ENCODE measurements around the gene IL4I1.
"Not testable (repeated sequence)": the region's sequence is repeated elsewhere in the genome, so short reads cannot be mapped to it uniquely, and the experiment has no call there.

IL4I1 gene
- 1.1 to 2.4 (median 1.6) reads per million in 4 experiments for total RNA-seq

DNA sequence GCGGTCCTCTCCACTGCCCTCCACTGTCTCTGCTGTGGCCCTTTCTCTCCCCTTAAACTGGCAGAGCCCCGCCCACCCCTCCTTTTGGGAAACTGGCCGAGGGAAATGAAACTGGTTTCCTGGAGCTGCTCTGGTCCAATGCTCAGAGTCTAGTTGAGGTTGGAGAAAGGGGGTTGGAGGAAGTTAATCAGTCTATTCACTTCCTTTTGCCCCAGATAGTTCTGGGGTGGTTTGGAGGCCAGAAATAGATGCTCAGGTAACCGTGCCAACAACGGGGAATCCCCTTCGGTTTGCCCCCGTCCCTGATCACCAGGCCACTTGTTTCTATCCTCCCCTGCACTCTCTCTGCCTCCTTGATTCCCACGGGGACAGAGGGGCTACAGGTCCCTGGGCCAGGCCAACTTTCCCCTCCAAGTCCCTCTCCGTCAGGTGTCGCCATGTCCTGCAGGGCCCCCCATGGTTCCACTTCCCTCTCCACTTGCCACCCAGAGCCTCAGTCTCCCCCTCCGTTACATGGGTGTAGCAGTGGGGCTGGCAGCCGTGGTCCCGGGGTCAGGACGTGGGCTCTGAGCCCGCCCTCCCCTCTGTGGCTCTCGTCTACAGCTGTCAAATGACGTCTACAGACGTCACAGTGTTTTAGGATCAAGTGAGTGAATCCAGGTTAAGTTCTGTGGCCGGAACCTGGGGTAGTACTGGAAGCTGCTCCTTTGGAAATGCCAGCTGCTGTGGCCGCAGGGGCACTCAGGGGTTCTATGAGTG, at the start of gene IL4I1:
Gene IL4I1 (minus strand): TSS at position 25 of the 759 bp plus-strand sequence. CDS start 727 bp downstream, outside the sequence.
- no peak for DNase-seq

DNA sequence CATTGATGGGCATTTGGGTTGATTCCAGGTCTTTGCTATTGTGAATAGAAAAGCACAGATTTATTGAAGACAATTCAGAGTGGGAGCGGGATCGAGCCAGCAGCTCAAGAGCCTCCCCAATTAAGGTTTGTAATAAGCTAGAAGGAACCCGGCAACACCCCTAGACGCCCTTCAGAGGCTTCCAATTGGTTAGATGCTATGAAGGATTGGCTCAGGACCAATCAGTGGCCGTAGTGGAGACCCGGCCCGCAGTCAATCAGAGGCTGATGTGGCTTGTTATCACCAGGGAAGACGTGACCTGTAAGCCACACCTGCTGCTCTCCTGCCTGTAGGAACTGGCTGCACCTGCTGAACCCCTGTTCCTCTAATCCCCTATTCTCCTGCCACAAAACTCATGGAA, 49.7 kb upstream of the IL4I1 start:
- no peak for DNase-seq

DNA sequence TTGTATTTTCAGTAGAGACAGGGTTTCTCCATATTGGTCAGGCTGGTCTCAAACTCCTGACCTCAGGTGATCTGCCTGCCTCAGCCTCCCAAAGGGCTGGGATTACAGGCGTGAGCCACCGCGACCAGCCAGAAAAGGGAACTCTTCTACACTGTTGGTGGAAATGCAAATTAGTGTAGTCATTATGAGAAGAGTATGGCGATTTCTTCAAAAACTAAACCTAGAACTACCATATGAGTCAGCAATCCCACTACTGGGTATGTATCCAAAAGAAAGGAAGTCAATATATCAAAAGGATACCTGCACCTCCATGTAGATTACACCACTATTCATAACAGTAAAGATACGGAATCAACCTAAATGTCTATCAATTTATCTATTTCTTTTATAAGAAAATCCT, 47.9 kb upstream of the IL4I1 start:
- not testable (repeated sequence) for DNase-seq

DNA sequence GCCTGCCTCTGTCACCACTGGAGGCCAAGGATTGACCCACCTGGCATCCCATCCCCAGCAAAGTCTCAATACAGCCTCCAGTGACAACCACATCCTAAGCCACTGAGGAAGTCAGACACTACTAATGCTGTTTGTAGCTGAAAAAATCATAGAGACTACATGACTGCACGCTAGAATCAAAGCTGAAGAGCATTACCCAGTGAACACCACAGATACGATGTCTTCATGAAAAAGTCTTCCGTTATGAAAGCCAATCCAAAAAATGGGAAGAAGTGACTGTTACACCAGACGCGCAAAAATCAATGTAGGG, 43.8 kb upstream of the IL4I1 start:
- no peak for DNase-seq

DNA sequence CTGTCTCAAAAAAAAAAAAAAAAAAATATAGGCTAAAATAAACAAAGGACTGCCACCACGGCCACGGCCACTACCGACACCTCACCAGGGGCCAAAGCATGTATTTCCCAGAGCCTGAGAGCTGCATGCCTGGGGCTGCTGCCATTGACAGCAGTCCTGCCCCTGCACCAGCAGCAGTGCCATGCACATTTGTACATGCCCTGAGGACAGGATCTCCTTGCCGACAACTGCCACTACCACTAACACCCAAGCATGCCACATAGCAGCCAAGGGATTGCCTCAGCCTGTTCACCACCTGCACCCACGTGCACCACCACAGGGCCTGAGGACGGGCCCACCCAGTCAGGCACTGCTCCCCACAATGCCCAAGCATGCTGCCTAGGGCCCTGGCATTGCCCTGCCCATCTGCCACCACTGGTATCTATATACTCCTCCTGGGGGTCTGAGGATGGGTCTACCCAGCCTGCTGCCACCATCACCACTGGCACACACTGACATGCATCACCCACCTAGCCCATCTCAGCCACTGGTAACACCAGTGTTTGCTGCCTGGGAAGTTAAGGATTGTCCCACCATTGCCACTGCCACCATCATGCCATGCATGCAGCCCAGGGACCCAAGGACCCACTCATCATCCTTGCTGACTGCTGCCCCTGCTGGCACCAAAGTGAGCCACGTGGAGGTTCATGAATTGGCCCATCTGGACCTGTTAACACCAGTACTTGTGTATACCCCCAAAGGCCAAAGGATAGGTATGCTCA, 43.2 kb upstream of the IL4I1 start:
- DNase-seq: no peak

DNA sequence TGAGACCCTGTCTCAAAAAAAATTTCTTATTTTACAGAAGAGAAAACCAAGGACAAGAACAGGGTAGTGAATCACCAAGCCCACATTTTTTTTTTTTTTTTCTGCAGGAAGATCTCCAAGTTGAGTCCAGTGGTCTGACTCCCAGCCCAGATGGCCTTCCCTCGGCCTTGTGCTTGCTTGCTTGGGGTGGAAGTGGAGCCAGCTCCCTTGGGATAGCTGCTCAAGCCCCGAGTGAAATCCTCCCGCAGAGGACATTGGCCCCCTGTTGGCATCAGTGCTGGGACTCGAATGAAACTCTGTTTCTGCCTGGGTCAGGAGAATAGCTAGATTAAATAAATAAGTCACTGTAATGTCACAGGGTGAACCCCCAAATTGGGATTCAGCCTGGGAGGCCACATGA, 42.0 kb upstream of the IL4I1 start:
- no peak for DNase-seq

- DNase-seq: peak; percentile 67
These were observed 41.2 kb upstream of the IL4I1 start for GRCh38 chr19:49937750-49938381.

DNA sequence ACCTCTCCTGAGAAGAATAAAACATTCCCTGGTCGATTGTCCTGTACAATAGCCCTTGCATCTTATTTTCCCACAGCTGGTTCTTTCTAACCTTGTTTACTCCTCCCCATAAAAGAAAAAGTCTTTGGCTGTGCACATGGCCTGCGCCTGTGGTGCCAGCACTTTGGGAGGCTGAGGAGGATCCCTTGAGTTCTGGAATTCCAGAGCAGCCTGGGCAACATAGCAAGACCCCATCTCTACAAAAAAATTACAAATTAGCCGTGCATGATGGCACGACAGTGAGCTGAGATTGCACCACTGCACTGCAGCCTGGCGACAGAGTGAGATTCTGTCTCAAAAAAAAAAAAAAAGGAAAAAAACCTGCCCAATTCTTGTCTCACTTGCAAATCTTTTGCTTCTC, 39.9 kb upstream of the IL4I1 start:
- DNase-seq: no peak

DNA sequence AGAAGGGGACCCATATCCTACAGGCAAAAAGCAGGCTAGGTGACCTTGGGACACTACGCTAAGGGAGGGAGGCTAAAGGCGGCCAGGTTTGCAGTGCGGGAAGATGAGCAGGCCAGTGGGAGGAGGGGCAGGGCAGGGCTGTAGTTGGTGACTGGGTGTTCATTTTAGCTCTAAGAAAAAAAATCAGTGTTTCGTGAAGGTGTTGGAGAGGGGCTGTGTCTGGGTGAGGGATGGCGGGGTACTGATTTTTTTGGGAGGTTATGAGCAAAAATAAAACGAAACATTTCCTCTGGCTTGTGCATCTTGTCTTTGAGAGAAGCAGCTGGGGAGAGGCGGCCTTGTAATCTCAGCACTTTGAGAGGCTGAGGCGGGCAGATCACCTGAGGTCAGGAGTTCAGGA, 37.0 kb upstream of the IL4I1 start:
- no peak for DNase-seq

GRCh38 chr19:49932731-49933131, 36.0 kb upstream of the IL4I1 start:
- DNase-seq: no peak

- DNase-seq: no peak
These were observed 35.4 kb upstream of the IL4I1 start for GRCh38 chr19:49932041-49932451.

- DNase-seq: no peak
These were observed 34.8 kb upstream of the IL4I1 start for GRCh38 chr19:49931293-49932040.

DNA sequence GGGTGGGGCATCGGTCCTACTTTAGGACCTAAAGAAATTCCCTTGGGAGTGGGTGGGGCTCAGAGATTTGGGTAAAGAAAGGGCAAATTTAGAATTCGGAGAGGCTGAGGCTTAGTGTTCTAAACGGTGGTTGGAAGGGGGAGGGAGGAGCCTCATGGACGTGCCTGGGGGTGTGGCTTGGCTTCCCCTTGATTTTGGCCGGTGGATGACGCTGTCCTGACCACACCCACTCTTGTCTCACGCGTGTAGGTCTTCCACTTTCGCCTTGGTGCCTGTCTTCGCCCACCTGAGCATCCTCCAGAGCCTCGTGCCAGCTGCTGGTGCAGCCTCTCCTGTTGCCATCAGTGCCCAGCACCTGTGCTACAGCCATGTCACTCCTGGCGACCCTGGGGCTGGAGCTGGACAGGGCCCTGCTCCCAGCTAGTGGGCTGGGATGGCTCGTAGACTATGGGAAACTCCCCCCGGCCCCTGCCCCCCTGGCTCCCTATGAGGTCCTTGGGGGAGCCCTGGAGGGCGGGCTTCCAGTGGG, 33.9 kb upstream of the IL4I1 start:
- DNase-seq: peak; percentile 12

- peak; percentile 95 for DNase-seq
These were observed 33.2 kb upstream of the IL4I1 start for GRCh38 chr19:49929611-49930482.

- peak; percentile 93 for DNase-seq
These were observed 32.5 kb upstream of the IL4I1 start, which contains the start of the genes ATF5 and NUP62 for GRCh38 chr19:49929121-49929610. ATF5 (plus strand) TSS chr19:49929205; CDS start chr19:49930851, 1,646 bp downstream. NUP62 (minus strand) TSS chr19:49929504; CDS start chr19:49909807, 19,697 bp downstream.

DNA sequence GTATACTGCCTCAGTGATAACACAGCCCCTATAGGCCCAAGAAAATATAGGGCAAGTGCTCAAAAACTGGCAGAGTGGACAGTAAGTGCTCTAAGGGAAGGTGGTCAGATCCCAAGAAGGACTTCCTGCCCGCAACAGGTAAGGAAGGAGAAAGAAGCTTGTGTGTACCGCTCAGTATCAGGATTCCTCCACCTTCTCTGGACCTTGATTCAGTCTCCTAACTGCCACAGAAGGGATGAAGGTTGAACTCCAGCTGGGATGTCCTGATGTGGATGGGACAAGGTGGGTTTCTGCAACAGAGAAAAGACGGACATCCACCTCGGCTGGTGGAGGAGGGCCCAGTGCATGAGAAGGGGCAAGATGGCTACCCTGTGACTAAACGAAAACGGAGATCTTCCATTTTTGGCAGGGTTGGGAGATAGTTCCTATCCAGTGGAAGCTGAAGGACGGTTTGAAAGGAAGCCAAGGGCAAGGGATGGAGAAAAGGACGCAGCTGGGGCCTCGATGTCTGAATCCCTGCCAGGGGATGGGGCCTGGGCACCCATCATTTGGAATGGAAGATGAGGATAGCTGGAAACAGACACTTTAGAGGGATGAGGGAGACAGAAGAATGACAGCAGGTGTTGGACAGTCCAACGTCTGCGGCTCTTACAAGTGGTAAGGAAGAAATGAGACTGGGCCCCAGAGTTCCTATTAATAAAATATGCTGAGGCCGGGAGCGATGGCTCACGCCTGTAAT, 31.0 kb upstream of the IL4I1 start:
- DNase-seq: no peak

DNA sequence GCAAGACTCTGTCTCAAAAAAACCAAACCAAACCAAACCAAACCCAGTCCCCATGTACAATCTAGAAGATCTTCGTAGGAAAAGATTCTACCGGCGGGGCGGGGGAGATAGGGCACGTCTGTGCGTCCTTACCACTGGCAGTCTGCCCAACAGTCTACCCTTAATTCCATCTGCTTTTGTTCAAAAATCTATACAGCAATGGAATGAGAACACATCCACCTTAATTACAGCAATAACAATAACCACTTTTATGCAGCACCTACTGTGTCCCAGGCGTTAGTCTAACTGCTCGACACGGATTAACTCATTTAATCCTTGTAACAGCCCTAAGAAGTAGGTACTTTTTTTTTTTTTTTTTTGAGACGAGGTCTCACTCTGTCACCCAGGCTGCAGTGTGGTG, 29.8 kb upstream of the IL4I1 start:
- no peak for DNase-seq

- DNase-seq: no peak
These were observed 28.8 kb upstream of the IL4I1 start for GRCh38 chr19:49925486-49925885.

DNA sequence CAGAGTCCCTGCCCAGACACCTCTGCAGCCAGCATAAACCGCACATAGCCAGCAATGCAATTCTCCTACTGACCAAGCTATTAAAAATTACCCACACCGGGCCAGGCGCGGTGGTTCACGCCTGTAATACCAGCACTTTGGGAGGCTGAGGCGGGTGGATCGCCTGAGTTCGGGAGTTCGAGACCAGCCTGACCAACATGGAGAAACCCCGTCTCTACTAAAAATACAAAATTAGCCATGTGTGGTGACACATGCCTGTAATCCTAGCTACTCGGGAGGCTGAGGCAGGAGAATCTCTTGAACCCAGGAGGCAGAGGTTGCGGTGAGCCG, 28.2 kb upstream of the IL4I1 start:
- not testable (repeated sequence) for DNase-seq

GRCh38 chr19:49924004-49924880, 27.6 kb upstream of the IL4I1 start:
- no peak for DNase-seq

Measured in effector CD8-positive, alpha-beta T cell (primary cell).